A549 treated with Hydrocortisone at 1 μM for 4 hours (cell line): Measurements from ENCODE around the gene MITF. TPM values are rescaled to one million over a fixed set of nuclear protein-coding genes. Genes with fewer than 3 reads are reported as not detected.

Experiments
- total RNA-seq: library from RNA; stranded (reverse); fragments of 200-300 nt; extraction: Qiagen RNA extraction; gene quantifications from 5 replicates; pipeline ENCODE4 v1.2.3, GENCODE V29; 2022

The MITF gene
- total RNA-seq: 4.9 to 7.2 TPM (median 6.4 TPM) in 5 replicates

GRCh38 chr3:69739204-69740102 is at the start of gene MITF:
MITF (plus strand) TSS chr3:69739464; CDS start chr3:69739598, 134 bp downstream.

GRCh38 chr3:69999140-70000027 is 260.1 kb downstream of the MITF start, which contains the start of gene SAMMSON:
SAMMSON (plus strand) TSS chr3:69999733.

